NCI-H774 (cell line): Measurements from ENCODE around the gene WNT5A.

Experiments used
- DNase-seq: peaks from one replicate; lab custom pipeline; 2025; lab: John Stamatoyannopoulos, UW

WNT5A gene

DNA sequence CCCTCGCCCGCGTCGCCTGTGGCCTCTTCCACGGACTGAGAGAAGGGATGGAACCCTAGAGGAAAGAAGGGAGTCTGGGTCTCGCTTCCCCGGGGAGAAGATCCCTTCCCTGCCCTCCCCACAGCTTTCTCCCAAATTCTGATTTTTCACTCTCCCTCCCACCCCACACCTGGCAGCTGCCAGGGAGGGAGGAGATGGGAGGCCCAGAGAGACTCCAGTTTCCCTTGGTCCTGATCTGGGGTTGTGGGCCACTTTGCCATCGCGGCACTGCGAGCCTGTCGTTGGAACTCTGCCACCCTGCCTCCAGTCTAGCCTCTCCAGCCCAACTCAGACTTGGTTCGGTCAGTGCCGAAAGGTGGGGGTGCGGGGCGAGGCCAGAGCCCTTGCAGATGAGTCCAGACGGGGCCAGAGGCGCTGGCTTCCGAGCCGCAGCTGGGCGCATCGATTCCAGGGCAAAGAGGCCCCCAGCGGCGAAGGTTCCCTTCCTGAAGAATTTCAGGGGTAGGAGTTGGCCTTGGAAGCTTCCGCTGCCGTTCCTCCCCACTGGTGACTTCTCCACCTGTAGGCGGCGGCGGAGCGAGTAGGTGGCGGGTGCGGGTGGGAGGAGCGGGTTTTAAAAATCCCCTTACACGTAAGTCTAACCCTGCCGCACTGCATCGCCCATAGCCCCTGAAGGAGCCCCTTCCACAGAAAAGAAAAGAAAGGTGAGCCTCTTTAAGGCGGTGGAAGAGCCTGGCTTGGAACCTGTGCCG, 5.2 kb downstream of the WNT5A start:
- DNase-seq, result no peak

DNA sequence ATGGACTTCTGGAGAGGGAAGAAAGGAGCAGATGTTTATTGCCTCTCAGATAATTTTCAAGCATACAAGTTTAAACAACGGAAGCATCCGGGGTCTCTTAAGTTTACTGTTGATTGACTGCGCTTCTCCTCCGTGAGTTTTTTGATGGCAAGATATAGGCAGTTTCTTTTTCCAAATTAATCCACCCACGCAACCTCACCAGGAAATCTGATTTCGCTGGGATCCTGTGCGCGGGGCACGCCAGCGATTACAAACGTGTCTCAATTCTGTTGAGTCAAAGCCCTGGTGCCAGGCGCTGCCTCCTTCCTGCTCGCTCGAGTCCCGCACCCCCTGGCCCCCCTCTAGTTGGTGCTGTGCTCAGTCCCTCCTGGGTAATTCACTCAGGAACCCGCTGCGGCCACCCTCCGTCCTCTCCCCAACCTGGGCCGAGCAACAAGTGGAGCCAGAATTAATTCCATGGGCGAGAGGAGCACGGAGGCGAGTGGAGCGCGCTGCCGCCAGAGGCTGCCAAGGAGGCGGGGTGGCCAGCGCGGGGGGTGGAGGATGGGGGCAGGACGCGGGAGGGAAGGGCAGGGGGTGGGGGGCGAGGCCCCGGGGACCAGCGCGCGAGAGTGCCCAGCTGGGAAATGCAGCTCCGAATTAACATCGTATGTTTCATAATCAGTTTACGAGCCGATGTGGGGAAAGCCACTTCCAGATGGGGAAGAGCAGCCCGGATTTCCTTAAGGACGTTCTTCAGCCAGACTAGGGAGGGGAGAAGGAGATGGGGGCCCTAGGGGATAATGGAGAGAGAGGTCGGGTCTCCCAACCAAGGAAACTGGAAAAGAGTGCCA, 6.0 kb downstream of the WNT5A start:
- DNase-seq, result peak; percentile 3

DNA sequence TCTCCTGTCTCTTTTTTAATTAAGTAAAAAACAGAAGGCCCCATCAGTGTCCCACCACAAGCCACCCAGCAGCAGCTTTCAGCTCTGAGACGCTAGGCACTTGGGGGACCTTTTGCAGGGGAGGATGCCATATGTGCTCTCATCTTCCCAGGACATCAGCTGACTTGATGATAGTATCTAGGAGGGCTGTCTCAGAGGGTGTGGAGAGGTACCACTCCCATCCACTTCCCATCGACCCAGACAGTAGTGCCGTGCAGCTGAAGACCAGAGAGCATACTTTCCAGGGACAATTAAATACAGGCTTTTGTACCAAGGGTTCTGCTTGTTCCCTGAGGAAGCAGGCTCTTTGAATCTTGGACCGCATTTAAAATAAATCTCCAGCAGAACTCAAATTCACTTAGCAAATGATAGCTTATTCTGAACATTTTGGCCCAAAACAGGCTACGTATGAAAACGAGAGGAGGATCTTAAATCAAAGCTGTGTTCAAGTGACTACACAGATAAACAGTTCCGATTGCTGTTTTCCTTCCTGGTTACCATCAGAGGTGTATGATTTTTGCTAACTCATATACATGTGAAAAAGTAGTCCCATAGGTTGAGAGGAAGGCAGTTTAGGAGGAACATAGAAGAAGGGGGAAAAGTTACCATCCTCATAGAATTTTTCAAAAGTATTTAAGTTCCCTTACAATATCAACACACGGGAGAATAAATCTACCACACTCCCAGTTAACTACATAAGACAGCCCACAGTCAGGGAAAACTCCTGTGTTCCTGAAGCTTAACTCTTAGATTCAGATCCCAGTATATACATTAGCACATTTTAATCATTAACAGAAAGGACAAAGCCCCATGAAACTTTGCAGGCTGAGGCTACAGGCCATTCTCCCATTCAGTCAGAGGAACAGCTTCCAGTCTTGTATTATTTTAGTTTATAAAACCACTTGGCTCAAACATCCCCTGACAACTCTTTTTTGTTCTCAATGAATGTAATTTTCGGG, 9.5 kb downstream of the WNT5A start:
- DNase-seq, result no peak

GRCh38 chr3:55476515-55476914, 10.6 kb downstream of the WNT5A start:
- no peak for DNase-seq

- DNase-seq, result no peak
These were observed 12.9 kb downstream of the WNT5A start for GRCh38 chr3:55474213-55474632.

DNA sequence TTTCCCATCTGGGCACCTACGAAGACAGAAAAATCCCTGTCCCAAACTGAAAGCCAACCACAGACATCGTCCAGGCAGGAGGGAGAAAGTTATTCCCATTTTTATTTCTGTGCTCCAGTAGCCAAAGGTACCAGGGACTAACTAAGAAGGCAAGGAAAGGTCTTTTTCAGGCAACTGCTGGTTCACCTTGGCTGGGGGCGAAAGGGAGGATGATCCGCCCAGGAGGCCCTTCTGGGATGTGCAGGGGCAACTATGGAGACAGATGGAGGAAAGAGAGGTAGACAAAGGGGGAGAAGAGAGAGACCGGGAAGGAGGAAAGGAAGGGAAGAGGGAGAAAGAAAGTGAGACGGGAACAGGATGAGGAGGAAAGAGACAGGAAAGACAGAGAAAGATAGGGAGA, 13.3 kb downstream of the WNT5A start:
- DNase-seq, result no peak

DNA sequence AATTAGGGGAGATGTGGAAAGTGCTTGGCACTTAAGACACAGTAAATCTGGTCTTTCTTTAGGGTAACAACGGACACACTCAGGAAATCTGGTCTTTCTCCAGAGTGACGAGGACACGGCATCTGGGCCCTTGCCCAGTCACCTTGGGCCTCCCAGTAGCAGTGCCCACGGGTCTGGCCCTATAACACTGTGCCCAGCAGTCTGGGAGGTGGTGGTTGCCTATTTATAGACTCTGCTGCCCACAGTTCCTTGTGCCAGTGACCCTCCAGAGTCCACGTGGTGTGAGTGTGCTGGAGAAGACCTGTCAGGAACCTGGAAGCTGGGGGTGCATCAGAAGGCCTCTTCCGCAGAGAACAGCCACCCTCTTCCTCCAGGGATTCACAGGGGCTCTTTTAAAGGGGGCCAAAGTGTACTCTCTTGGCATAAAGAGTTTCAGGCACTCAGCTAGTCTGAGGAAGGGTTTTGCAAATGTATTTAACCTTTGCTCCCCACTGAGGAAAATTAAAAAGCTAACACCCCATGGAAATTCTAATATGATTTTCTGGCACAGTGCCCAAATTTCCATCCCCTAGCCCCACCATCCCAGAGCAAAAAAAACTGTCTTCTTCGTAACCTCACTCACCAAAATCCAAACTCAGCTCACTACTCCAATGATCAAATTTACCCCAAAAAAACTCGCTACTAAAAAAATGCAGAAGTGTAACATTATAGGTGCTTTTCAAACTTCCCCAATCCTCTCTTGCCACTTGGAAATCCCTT, 15.4 kb downstream of the WNT5A start:
- no peak for DNase-seq

DNA sequence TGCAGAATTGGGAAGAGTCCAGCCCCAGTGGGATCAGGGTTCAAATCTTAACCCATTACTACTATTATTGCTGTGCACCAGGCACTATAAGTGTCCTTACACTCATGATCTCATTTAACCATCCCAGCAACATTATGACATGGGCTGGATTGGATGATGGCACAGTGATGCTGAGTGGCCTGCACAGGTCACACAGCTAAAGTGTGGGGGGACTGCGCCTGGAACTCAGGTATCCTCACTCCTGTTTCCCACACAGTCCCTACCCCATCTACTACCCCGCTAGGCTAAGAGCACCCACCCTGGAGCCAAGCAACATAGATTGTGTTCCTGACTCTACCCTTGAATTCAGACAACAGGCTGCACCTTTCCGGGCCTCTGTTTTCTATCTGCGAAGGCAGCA, 16.0 kb downstream of the WNT5A start:
- DNase-seq, result no peak

- no peak for DNase-seq
These were observed 17.1 kb downstream of the WNT5A start for GRCh38 chr3:55469957-55470526.

- DNase-seq, result no peak
These were observed 18.9 kb downstream of the WNT5A start for GRCh38 chr3:55468251-55468650.

- DNase-seq, result no peak
These were observed 20.0 kb downstream of the WNT5A start for GRCh38 chr3:55467099-55467498.

DNA sequence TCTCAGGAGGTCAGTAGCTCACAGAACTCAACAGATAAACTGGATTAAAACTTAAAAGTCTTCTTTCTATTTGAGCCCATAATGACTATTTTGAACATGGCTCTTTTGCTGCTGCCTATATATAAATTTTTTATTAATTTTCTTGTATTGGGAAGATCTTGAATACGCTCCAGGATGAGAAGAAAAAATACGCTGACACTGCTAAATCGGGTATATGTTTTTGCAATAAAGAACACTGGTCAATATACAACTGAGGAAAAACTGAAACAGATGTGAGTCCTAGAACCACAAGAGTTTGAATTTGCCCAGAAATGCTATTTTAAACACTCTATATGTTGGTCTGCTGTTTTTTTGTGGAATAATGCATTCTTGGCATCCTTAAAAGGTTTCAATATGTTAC, 20.6 kb downstream of the WNT5A start:
- DNase-seq, result no peak

GRCh38 chr3:55461896-55462295, 25.2 kb downstream of the WNT5A start:
- no peak for DNase-seq

DNA sequence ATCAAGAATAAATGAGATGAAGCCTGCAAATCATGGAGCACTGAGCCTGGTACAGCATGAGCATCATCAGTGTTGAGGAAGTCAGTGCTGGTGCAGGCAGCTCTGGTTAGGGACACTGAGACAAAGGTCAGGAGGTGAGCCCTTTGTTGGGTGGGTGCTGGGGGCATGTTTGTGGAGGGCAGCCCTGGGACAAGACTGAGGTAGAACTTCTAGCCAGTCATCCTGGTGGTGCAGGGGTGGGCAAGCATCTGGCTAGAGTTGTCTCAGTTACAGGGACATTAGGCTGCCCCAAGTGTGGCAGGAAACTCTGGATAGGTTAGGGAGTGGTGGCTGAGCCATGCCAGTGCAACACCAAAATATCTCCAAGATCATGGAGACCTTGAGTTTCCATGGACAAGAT, 27.3 kb downstream of the WNT5A start:
- no peak for DNase-seq

DNA sequence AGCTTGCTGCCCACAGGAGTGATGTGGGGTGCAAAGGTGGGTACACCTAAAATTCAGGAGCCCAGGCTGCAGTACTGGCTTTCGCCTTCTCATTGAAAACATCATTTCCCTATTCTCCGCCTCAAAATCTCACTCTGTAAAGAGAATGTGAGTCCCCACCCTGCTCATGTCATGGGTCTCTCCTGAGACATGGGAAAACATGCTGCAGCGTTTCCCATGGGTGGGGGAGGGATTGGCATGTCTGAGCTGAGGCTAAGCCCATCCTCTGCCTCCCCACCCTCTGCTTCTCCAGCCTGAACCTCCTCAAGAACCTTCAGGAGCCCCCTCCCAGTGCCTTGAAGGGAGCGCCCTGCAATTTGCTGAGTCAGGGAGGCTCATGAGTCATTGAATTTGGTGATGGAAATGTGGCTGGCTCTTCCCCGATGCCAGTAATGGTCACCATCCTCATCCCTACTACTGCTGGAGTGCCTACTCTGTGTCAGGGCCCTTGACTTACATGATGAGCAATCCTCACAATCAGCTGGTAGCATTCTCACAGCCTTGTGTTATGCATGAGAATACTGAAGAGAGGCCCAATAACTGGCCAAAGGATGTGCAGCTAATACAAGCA, 28.8 kb downstream of the WNT5A start:
- no peak for DNase-seq

DNA sequence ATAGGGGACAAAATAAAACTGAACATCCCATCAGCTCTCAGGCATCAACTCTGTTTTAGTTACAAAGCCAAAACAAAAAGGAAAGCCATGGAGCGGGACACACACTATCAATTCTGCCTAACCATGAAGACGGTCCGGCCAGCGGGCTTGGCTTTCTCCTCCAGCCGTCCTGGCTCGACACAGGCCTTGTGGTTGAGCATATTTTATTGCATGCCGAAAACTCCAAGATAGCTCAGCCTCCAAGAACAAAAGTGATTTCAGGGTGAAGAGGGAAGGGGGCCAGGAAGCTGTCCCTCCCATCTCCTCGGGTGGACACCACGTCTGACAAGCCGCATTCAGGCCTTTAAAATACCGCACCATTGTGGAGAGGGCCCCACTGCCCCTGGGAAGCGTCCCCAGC, 31.2 kb downstream of the WNT5A start:
- no peak for DNase-seq

DNA sequence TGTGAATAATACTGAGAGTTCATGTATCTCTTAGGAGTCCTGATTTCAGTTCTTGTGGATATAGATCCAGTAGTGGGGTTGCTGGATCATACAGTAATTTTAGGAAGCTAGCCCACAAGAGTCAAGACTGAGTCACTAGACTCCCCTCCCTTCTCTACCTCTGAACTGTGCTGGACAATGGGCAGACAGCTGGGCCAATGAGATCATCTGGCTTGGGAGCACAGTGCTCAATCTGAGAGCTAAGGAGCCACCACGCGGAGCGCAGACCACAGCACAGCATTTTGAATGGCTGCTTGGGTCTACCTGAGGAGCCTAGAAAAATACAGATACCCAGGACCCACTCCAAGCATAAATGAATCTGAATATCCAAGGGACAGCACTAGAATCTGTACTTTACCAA, 32.5 kb downstream of the WNT5A start:
- DNase-seq, result no peak

- DNase-seq, result no peak
These were observed 33.1 kb downstream of the WNT5A start for GRCh38 chr3:55453886-55454496.

- no peak for DNase-seq
These were observed 34.2 kb downstream of the WNT5A start for GRCh38 chr3:55452886-55453285.

- no peak for DNase-seq
These were observed 37.6 kb downstream of the WNT5A start for GRCh38 chr3:55449527-55449926.
